Esophagus squamous epithelium (tissue), 5 donors: ENCODE data around the gene OGFOD2. TPM values are rescaled to one million over a fixed set of nuclear protein-coding genes. Genes with fewer than 3 reads are reported as not detected.

Experiments used
- DNase-seq: peaks from one replicate; lab custom pipeline; 2025; lab: John Stamatoyannopoulos, UW
- H3K27ac ChIP-seq, 4 donors: fragments of 200-600 bp; sonication (generic); one replicate each; pipeline ENCODE4 v1.5.1; 2016 to 2019; ENCODE audit warnings: mild to moderate bottlenecking in 1 of 4
- H3K27me3 ChIP-seq, 4 donors: fragments of 200-600 bp; sonication (generic); 1 replicate in 3 of 4; 2 replicates in 1 of 4; pipeline versions ENCODE4 v1.5.1 to v1.6.0; 2017 to 2021; ENCODE audit warnings: antibody characterized with exemption in 1 of 4
- H3K36me3 ChIP-seq, 3 donors: fragments of 200-600 bp; sonication (generic); one replicate each; pipeline ENCODE4 v1.5.1; 2016 to 2019
- H3K4me1 ChIP-seq, 3 donors: fragments of 200-600 bp; sonication (generic); one replicate each; pipeline ENCODE4 v1.5.1; 2017 to 2019
- H3K4me3 ChIP-seq, 4 donors: fragments of 200-600 bp; sonication (generic); 1 replicate in 3 of 4; 2 replicates in 1 of 4; pipeline ENCODE4 v1.5.1; 2016 to 2019; ENCODE audit warnings: mild to moderate bottlenecking in 2 of 4, moderate library complexity in 1 of 4
- H3K9me3 ChIP-seq, 3 donors: fragments of 200-600 bp; sonication (generic); one replicate each; pipeline ENCODE4 v1.5.1; 2016 to 2019
- POLR2A ChIP-seq, 4 donors: fragments of 450-650 bp; IDR thresholded peaks; one replicate each; pipeline ENCODE4 v1.6.1; 2017; ENCODE audit warnings: antibody characterized with exemption in 4 of 4, mild to moderate bottlenecking in 4 of 4, moderate library complexity in 3 of 4
- WGBS, 2 donors: methylation state at CpG; one replicate each; pipeline ENCODE4 v1.1.5; 2018; 5-methylcytosine and 5-hydroxymethylcytosine counted together
- intact Hi-C: fragments of 100-400 bp; cut with DNase I; formaldehyde crosslinking; loops from one replicate; pipeline ENCODE4 v1.15.0; 2022
- total RNA-seq, 4 donors: library from RNA; depleted of rRNA; stranded (reverse); fragments of >200 nt; gene quantifications; one replicate each; pipeline ENCODE4 v1.1.0, GENCODE V29; 2016
- TF ChIP-seq, protein P1 (sequence below), 6 experiments: fragments of 450-650 bp in 4 of 6; fragments of 200-600 bp in 2 of 6; sonication (generic) in 2 of 6; IDR thresholded peaks; one replicate each; pipeline ENCODE4 v1.5.1; 2016 to 2019; ENCODE audit warnings: antibody characterized with exemption in 6 of 6, mild to moderate bottlenecking in 4 of 6, moderate library complexity in 4 of 6
- donor health status: DM: yes; HTN: yes; CAD: no.

OGFOD2 gene
- total RNA-seq, 4 donors from 2014 or later, result 8.5 to 13.9 (median 11.3) TPM

GRCh38 chr12:122991623-122992275 is 16.7 kb downstream of the OGFOD2 start:
- Histone ChIP-seq H3K36me3 (peaks cover 0 to 82% (median 0%) of the 10 kb centered on the region in 3 donors), H3K4me3 (no peak overlapping the region), H3K27ac (no peak overlapping the region), H3K27me3 (no peaks in the 10 kb centered on the region), H3K9me3 (no peaks in the 10 kb centered on the region), H3K4me1 (peaks cover 0 to 4% (median 0%) of the 10 kb centered on the region in 3 donors)
- intact Hi-C loops, result no loop called here
- WGBS, 2 donors, result 80% methylated on average over 8 of the region's 27 CpGs; no CpG with 5 or more reads in 1 of the 2 donors
- no peak for DNase-seq
- TF ChIP-seq POLR2A (IDR thresholded peaks at IDR 0.05), result no peak
- TF ChIP-seq, protein P1, sequence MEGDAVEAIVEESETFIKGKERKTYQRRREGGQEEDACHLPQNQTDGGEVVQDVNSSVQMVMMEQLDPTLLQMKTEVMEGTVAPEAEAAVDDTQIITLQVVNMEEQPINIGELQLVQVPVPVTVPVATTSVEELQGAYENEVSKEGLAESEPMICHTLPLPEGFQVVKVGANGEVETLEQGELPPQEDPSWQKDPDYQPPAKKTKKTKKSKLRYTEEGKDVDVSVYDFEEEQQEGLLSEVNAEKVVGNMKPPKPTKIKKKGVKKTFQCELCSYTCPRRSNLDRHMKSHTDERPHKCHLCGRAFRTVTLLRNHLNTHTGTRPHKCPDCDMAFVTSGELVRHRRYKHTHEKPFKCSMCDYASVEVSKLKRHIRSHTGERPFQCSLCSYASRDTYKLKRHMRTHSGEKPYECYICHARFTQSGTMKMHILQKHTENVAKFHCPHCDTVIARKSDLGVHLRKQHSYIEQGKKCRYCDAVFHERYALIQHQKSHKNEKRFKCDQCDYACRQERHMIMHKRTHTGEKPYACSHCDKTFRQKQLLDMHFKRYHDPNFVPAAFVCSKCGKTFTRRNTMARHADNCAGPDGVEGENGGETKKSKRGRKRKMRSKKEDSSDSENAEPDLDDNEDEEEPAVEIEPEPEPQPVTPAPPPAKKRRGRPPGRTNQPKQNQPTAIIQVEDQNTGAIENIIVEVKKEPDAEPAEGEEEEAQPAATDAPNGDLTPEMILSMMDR (IDR thresholded peaks at IDR 0.05), result no peak

DNA sequence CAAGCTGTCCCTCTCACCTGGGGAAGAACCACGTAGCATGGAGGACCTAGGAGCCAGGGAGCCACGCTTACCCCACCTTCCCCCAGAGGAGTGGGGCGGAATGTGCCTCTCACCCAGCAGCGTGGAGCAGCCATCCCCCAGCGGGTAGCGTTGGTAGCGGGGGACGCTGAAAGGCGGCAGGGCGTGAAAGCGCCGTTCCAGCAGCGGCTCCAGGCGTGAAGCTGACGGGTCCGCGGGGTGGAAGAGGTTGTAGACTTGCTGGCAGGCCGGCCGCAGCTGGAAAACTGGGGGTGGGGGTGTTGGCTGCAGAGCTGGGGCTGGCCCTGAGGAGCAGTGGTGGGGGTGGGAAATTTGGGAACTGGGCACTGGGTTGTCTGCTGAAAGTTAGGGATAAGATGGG is 17.3 kb downstream of the OGFOD2 start:
- DNase-seq, result no peak
- H3K9me3 ChIP-seq, result no peaks in the 10 kb centered on the region
- H3K27me3 ChIP-seq, result no peaks in the 10 kb centered on the region
- H3K27ac ChIP-seq, result no peak overlapping the region
- H3K4me3 ChIP-seq, result no peak overlapping the region
- WGBS, 2 donors, result 84 to 93% methylated on average over 2 to 5 of the region's 19 CpGs
- H3K4me1 ChIP-seq, result peaks cover 0 to 4% (median 0%) of the 10 kb centered on the region in 3 donors
- TF ChIP-seq POLR2A (IDR thresholded peaks at IDR 0.05), result no peak
- TF ChIP-seq, protein P1 (IDR thresholded peaks at IDR 0.05), result no peak
- H3K36me3 ChIP-seq, result peaks cover 0 to 82% (median 0%) of the 10 kb centered on the region in 3 donors
- intact Hi-C loops, result no loop called here

GRCh38 chr12:122994140-122994675 is 19.2 kb downstream of the OGFOD2 start:
- intact Hi-C loops, result no loop called here
- no peak overlapping the region for H3K27ac ChIP-seq
- H3K9me3 ChIP-seq, result no peaks in the 10 kb centered on the region
- TF ChIP-seq, protein P1 (IDR thresholded peaks at IDR 0.05), result no peak
- TF ChIP-seq POLR2A (IDR thresholded peaks at IDR 0.05), result no peak
- DNase-seq, result no peak
- H3K36me3 ChIP-seq, result peaks cover 0 to 68% (median 0%) of the 10 kb centered on the region in 3 donors
- H3K4me1 ChIP-seq, result peaks cover 0 to 4% (median 0%) of the 10 kb centered on the region in 3 donors
- H3K4me3 ChIP-seq, result no peak overlapping the region
- 96 to 100% methylated on average over 4 of the region's 10 CpGs for WGBS, 2 donors
- no peaks in the 10 kb centered on the region for H3K27me3 ChIP-seq

- no peak overlapping the region for H3K27ac ChIP-seq
- H3K9me3 ChIP-seq, result no peaks in the 10 kb centered on the region
- H3K4me3 ChIP-seq, result no peak overlapping the region
- H3K36me3 ChIP-seq, result peaks cover 0 to 68% (median 0%) of the 10 kb centered on the region in 3 donors
- H3K27me3 ChIP-seq, result no peaks in the 10 kb centered on the region
- TF ChIP-seq POLR2A (IDR thresholded peaks at IDR 0.05), result no peak
- TF ChIP-seq, protein P1 (IDR thresholded peaks at IDR 0.05), result no peak
- DNase-seq, result no peak
- intact Hi-C loops, result no loop called here
- peaks cover 0 to 4% (median 0%) of the 10 kb centered on the region in 3 donors for H3K4me1 ChIP-seq
- WGBS, 2 donors, result 75% methylated on average over 2 of the region's 13 CpGs; no CpG with 5 or more reads in 1 of the 2 donors
Observed at GRCh38 chr12:122994781-122995502, 19.9 kb downstream of the OGFOD2 start.
